GM12864 (cell line): ENCODE data around the gene ATP8A2.

Experiments
- DNase-seq: peaks from one replicate; pipeline ENCODE4 v3.0.0-alpha.2; 2011; ENCODE audit warnings: low read depth
- H3K4me3 ChIP-seq: 2 replicates; pipeline ENCODE4 v1.5.1; 2011; ENCODE audit warnings: mild to moderate bottlenecking, low read depth, low read length, control low read depth
- TF ChIP-seq, protein P1 (sequence below): IDR thresholded peaks from 2 replicates; pipeline ENCODE4 v1.5.1; 2011; ENCODE audit warnings: low read depth, mild to moderate bottlenecking, moderate library complexity, low read length, control low read depth, inconsistent platforms; ENCODE audit errors: missing control alignments

ATP8A2 gene

DNA sequence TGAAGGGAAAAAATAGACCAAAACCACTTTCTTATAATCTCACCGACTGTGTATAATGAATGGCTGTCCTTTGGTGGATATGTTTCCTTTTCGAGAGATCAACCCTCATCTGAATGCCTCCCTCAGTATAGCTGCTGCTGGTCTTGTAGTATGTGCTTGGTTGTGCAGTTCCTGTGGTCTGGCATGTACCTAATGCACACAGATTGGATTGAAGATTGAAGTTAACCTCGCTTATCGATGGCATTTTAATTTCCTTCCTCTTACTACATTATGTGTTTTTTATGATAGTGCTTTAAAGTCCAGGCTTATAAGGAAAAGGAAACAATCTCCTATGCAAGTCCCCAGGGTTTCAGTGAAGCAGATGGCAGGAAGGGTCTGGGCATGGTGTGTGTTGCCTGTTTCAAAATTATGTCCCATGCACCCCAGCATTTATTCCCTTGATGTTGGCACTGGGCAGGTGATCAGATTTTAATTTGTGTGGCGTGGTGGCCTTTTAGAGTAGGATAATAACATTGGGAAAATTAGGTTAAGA is 346.0 kb downstream of the ATP8A2 start:
- no peak overlapping the region for H3K4me3 ChIP-seq
- DNase-seq = no peak
- TF ChIP-seq, protein P1, sequence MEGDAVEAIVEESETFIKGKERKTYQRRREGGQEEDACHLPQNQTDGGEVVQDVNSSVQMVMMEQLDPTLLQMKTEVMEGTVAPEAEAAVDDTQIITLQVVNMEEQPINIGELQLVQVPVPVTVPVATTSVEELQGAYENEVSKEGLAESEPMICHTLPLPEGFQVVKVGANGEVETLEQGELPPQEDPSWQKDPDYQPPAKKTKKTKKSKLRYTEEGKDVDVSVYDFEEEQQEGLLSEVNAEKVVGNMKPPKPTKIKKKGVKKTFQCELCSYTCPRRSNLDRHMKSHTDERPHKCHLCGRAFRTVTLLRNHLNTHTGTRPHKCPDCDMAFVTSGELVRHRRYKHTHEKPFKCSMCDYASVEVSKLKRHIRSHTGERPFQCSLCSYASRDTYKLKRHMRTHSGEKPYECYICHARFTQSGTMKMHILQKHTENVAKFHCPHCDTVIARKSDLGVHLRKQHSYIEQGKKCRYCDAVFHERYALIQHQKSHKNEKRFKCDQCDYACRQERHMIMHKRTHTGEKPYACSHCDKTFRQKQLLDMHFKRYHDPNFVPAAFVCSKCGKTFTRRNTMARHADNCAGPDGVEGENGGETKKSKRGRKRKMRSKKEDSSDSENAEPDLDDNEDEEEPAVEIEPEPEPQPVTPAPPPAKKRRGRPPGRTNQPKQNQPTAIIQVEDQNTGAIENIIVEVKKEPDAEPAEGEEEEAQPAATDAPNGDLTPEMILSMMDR = no peak

DNA sequence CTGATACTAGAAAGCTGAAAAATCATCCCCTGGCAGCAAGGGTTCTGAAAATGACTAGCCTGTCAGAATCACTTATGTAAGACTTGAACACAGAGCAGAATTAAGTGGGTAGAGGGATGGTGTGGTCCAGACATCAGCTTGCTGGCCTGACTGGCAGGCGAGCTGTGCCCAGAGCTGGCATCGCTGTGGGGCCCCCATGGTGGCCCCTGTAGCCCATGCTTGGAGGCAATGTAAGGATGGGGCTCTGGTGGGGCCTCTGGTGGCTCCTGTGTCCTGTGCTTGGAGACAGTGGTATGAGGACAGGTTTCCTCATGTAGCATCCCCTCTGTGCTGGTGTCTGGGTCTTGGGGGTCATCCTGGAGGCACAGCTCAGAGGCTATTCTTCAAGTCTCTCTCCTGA is 347.9 kb downstream of the ATP8A2 start:
- TF ChIP-seq, protein P1 = no peak
- no peak for DNase-seq
- no peak overlapping the region for H3K4me3 ChIP-seq

DNA sequence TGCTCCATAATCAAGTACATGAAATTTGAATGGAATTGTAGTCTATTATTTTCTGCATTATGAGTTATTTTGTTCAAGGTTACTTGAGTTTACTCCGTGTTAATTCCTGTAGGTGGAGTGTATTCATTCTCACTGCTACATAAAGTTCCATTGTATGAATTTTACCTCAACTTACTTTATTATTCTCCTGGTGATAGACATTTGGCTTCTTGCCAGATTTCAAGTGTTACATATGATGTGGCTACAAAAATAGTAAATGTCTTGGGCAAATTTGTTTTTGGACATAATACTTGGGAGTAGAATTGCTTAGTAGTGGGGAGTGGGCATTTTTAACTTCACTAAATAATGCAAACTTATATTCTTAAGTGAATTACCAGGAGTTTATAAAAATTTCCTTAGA is 351.1 kb downstream of the ATP8A2 start:
- H3K4me3 ChIP-seq = no peak overlapping the region
- no peak for DNase-seq
- TF ChIP-seq, protein P1 = no peak

DNA sequence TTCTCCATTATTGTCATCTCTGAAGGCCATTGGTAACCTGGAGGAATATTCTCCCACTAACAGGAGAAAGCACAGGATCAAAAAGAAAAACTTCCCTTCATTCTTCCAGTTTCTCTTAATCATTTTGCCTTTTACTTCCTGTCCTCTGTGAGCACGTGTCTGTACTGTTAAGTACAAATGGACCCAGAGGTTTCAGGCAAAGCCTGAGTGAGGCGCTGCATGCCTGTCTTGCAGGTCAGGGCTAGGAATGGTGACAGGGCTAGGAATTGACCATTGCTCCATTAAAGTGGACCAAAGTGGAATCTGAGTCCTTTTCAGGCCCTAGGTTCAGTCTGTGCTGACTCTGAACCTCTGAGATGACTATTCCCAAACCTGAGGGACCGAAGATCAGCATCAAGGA is 353.3 kb downstream of the ATP8A2 start:
- H3K4me3 ChIP-seq = no peak overlapping the region
- no peak for DNase-seq
- TF ChIP-seq, protein P1 = no peak

DNA sequence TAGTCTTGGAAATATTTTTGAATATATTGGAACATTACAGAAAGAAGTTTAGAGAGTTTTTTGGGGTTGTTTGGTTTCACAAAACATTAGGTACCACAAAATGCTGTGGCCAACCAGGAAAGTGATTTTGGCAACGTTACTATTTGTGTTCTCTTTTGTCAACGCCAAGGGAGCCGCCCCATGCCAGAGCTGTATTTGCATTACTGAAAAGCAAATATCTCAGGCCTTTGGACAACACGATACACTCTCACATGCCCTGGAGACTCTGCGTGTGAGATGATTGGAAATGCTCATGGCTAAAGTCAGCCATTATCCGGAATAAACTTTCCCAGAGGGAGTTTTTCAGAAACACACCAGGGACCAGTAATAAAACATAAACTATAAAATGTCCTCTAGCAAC is 355.5 kb downstream of the ATP8A2 start:
- H3K4me3 ChIP-seq = no peak overlapping the region
- no peak for DNase-seq
- TF ChIP-seq, protein P1 = no peak

DNA sequence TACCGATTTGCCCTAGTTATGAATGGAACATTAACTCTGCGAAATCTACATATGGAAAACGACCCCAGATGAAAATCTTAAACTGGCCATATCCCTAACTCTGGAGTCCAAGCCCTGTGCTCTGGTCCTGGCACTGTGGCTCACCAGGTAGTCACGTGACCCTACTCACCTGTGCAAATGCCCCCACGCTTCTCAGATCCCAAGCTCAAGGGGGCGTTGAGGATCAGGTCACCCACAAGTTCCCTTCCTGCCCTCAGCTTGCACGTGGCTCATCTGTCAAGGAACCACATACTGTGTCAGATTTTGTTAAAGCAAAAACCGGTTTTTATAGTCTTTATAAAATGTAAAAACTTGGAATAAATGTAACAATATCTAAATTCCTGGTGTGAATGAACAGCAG is 356.0 kb downstream of the ATP8A2 start:
- DNase-seq = no peak
- TF ChIP-seq, protein P1 = no peak
- H3K4me3 ChIP-seq = no peak overlapping the region

DNA sequence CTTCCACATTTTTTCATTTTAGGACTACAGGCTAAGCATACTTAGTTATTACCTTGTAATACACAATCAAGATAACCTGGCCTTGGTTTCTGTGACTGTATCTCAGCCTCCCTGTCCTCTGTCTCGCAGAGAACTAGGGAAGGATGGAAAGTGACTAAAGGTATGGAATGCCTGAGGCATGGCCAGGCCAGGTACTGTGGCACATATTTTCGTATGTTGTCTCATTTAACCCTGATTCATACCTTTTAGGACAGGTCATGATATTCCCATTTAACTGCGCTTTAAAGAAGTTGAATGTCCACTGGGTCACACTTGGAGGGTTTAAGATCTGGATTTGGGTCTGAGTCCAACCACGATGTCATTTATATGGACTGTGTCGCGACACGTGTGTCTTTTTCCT is 357.4 kb downstream of the ATP8A2 start:
- DNase-seq = no peak
- no peak overlapping the region for H3K4me3 ChIP-seq

More for the DNA sequence above, 357.4 kb downstream of the ATP8A2 start:
- TF ChIP-seq, protein P1 = no peak
